GM21723 (cell line): ENCODE results near the gene DUOX2.
"Not testable (repeated sequence)": the region's sequence is repeated elsewhere in the genome, so short reads cannot be mapped to it uniquely, and the experiment has no call there.

Experiments
- ATAC-seq: cut with Tn5 transposase; IDR thresholded peaks from one replicate; pipeline ENCODE4 v1.9.1; 2021; ENCODE audit warnings: mild to moderate bottlenecking, moderate library complexity; ENCODE audit not compliant: unreplicated experiment

The DUOX2 gene

GRCh38 chr15:45120081-45120972 is 6.4 kb upstream of the DUOX2 start:
- no peak for ATAC-seq

- ATAC-seq: no peak
These were observed 5.0 kb upstream of the DUOX2 start for GRCh38 chr15:45118996-45119395.

GRCh38 chr15:45118131-45118588 is 4.2 kb upstream of the DUOX2 start:
- ATAC-seq: peak; percentile 98

- peak; percentile 24 for ATAC-seq
These were observed 3.5 kb upstream of the DUOX2 start for GRCh38 chr15:45117308-45118130.

- no peak for ATAC-seq
These were observed 2.7 kb upstream of the DUOX2 start for GRCh38 chr15:45116482-45117307.

- no peak for ATAC-seq
These were observed 2.1 kb upstream of the DUOX2 start for GRCh38 chr15:45116006-45116481.

GRCh38 chr15:45115312-45115820 is 1.4 kb upstream of the DUOX2 start:
- ATAC-seq: no peak

- no peak for ATAC-seq
These were observed 746 bp upstream of the DUOX2 start for GRCh38 chr15:45114751-45115085.

GRCh38 chr15:45113380-45113990 is 487 bp downstream of the DUOX2 start:
- ATAC-seq: no peak

GRCh38 chr15:45112591-45113379 is 1.2 kb downstream of the DUOX2 start:
- ATAC-seq: no peak

- ATAC-seq: no peak
These were observed 1.8 kb downstream of the DUOX2 start for GRCh38 chr15:45112143-45112590.

GRCh38 chr15:45111390-45112142 is 2.4 kb downstream of the DUOX2 start:
- ATAC-seq: no peak

GRCh38 chr15:45110256-45110820 is 3.6 kb downstream of the DUOX2 start:
- ATAC-seq: no peak

GRCh38 chr15:45107941-45108630 is 5.9 kb downstream of the DUOX2 start:
- no peak for ATAC-seq

- no peak for ATAC-seq
These were observed 7.8 kb downstream of the DUOX2 start for GRCh38 chr15:45106002-45106790.

- ATAC-seq: no peak
These were observed 8.4 kb downstream of the DUOX2 start for GRCh38 chr15:45105586-45105985.

GRCh38 chr15:45104170-45104569 is 9.8 kb downstream of the DUOX2 start:
- ATAC-seq: not testable (repeated sequence)
